Right atrium auricular region (tissue), 2 donors: ENCODE results near the gene SNAI1. TPM values are rescaled to one million over a fixed set of nuclear protein-coding genes. Genes with fewer than 3 reads are reported as not detected.

ENCODE experiments used
- DNase-seq: peaks from one replicate; pipeline ENCODE4 v3.0.0-alpha.2; 2019; ENCODE audit warnings: low spot score
- H3K27ac ChIP-seq, 2 donors: fragments of 200-600 bp; sonication (generic); 1 replicate in 1 of 2; 2 replicates in 1 of 2; pipeline ENCODE4 v1.5.1; 2016 to 2019
- H3K27me3 ChIP-seq, 2 donors: fragments of 200-600 bp; sonication (generic); one replicate each; pipeline versions ENCODE4 v1.5.1 to v1.6.0; 2017 to 2019
- H3K36me3 ChIP-seq: fragments of 200-600 bp; sonication (generic); one replicate; pipeline ENCODE4 v1.5.1; 2016
- H3K4me1 ChIP-seq, 2 donors: fragments of 200-600 bp; sonication (generic); one replicate each; pipeline versions ENCODE4 v1.5.1 to v1.6.0; 2017 to 2019
- H3K4me3 ChIP-seq, 2 donors: fragments of 200-600 bp; sonication (generic); 1 replicate in 1 of 2; 2 replicates in 1 of 2; pipeline ENCODE4 v1.5.1; 2017 to 2019; ENCODE audit warnings: mild to moderate bottlenecking in 1 of 2, moderate library complexity in 1 of 2
- H3K9me3 ChIP-seq, 2 donors: fragments of 200-600 bp; sonication (generic); one replicate each; pipeline ENCODE4 v1.5.1; 2019
- total RNA-seq, 2 donors: library from RNA; depleted of rRNA; stranded (reverse); fragments of >200 nt; gene quantifications; one replicate each; pipeline ENCODE4 v1.1.0, GENCODE V29; 2016
- TF ChIP-seq, protein P1 (sequence below), 2 donors: fragments of 200-600 bp; sonication (generic); IDR thresholded peaks; one replicate each; pipeline ENCODE4 v1.5.1; 2019; ENCODE audit warnings: antibody characterized with exemption in 2 of 2

SNAI1 gene
- total RNA-seq, 2 donors from 2014 or later: 4.3 to 4.4 TPM

DNA sequence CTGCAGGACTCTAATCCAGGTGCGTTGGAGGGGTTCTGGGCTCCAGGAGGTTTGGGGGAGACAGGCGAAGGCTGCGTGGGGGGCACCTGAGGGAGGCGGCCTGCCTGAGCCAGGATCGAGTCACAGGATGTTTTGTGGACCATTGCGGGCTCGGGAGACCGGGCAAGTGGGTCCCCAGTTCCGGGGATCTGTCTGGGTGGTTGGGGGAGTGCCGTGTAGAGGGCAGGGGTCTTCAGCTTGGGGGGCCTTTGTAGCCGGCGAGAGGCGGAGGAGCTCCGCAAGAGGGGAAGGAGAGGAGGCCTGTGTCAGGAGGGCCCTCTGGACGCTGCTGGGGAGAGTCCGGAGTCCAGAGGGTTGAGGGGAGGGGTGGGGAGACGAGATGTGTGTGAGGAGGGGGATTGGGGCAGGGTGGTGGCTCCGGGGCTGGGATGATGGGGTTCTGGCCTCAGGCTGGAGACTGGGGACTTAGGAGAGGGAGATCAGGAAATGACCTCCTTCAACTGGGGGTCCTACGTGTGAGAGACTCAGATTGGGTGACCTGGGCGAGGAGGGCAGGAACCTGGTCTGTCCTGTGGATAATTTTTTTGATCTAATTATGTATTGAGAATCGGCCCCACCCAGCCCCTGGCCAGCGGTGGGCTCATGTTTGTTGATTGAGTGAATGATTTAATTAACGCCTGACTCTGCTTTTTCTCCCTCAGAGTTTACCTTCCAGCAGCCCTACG is 505 bp downstream of the SNAI1 start:
- H3K9me3 ChIP-seq: no peaks in the 10 kb centered on the region
- DNase-seq: no peak
- H3K4me3 ChIP-seq: peak overlapping the region; percentile 48 to 62
- peaks cover 0 to 78% of the 10 kb centered on the region in 2 donors for H3K4me1 ChIP-seq
- no peaks in the 10 kb centered on the region for H3K27me3 ChIP-seq
- no peaks in the 10 kb centered on the region for H3K36me3 ChIP-seq
- TF ChIP-seq, protein P1, sequence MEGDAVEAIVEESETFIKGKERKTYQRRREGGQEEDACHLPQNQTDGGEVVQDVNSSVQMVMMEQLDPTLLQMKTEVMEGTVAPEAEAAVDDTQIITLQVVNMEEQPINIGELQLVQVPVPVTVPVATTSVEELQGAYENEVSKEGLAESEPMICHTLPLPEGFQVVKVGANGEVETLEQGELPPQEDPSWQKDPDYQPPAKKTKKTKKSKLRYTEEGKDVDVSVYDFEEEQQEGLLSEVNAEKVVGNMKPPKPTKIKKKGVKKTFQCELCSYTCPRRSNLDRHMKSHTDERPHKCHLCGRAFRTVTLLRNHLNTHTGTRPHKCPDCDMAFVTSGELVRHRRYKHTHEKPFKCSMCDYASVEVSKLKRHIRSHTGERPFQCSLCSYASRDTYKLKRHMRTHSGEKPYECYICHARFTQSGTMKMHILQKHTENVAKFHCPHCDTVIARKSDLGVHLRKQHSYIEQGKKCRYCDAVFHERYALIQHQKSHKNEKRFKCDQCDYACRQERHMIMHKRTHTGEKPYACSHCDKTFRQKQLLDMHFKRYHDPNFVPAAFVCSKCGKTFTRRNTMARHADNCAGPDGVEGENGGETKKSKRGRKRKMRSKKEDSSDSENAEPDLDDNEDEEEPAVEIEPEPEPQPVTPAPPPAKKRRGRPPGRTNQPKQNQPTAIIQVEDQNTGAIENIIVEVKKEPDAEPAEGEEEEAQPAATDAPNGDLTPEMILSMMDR (IDR thresholded peaks at IDR 0.05): no peak
- peak overlapping the region; percentile 82 to 83 for H3K27ac ChIP-seq

- H3K9me3 ChIP-seq: no peaks in the 10 kb centered on the region
- H3K27ac ChIP-seq: peak overlapping the region; percentile 82 to 83
- TF ChIP-seq, protein P1 (IDR thresholded peaks at IDR 0.05): no peak
- peaks cover 0 to 83% of the 10 kb centered on the region in 2 donors for H3K4me1 ChIP-seq
- no peaks in the 10 kb centered on the region for H3K36me3 ChIP-seq
- H3K4me3 ChIP-seq: peak overlapping the region; percentile 48 to 62
- DNase-seq: no peak
- H3K27me3 ChIP-seq: no peaks in the 10 kb centered on the region
These were observed 1.1 kb downstream of the SNAI1 start for GRCh38 chr20:49983848-49984408.

GRCh38 chr20:49984426-49985153 is 1.8 kb downstream of the SNAI1 start:
- TF ChIP-seq, protein P1 (IDR thresholded peaks at IDR 0.05): no peak
- Histone ChIP-seq H3K27me3 (no peaks in the 10 kb centered on the region), H3K4me3 (peak overlapping the region; percentile 48 to 62), H3K9me3 (no peaks in the 10 kb centered on the region), H3K4me1 (peaks cover 0 to 84% of the 10 kb centered on the region in 2 donors), H3K36me3 (no peaks in the 10 kb centered on the region), H3K27ac (peak overlapping the region in 1 of 2 donors; percentile 83)
- no peak for DNase-seq

DNA sequence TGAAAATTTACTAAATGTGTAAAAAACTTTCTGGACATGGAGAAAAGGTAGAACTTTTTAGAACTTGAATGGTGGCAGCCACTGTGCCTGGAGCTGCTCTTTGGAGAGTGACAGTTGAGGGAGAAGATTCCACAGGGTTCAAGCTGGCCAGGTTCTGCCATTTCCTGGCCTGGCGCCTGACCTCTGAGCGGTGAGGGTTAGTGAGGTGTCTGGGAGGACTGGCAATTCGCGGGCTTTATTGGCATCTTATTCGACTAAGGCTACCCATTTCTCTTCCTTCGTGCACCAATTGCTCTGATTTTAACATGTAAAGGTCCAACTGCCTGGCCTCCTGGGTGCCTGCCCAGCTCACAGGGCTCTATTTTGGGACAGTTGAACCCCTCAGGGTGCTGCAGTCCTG is 2.4 kb downstream of the SNAI1 start:
- Histone ChIP-seq H3K9me3 (no peaks in the 10 kb centered on the region), H3K27ac (peak overlapping the region in 1 of 2 donors; percentile 83), H3K4me1 (peaks cover 0 to 90% of the 10 kb centered on the region in 2 donors), H3K27me3 (no peaks in the 10 kb centered on the region), H3K4me3 (peak overlapping the region in 1 of 2 donors; percentile 62), H3K36me3 (no peaks in the 10 kb centered on the region)
- DNase-seq: no peak
- TF ChIP-seq, protein P1 (IDR thresholded peaks at IDR 0.05): no peak

GRCh38 chr20:49985617-49986016 is 2.8 kb downstream of the SNAI1 start:
- peaks cover 0 to 94% of the 10 kb centered on the region in 2 donors for H3K4me1 ChIP-seq
- no peaks in the 10 kb centered on the region for H3K36me3 ChIP-seq
- H3K9me3 ChIP-seq: no peaks in the 10 kb centered on the region
- no peak for DNase-seq
- H3K27me3 ChIP-seq: no peaks in the 10 kb centered on the region
- peak overlapping the region in 1 of 2 donors; percentile 62 for H3K4me3 ChIP-seq
- TF ChIP-seq, protein P1 (IDR thresholded peaks at IDR 0.05): no peak
- no peak overlapping the region for H3K27ac ChIP-seq
